ENCODE measurements around the gene APOF. TPM values are rescaled to one million over a fixed set of nuclear protein-coding genes. Genes with fewer than 3 reads are reported as not detected.

Gene APOF
- total RNA-seq, 1 donor from 2014 or later = not detected

Other genes with a start within 250 kb of the APOF start
- gene RPL41, start 246.2 kb downstream of the APOF start, total RNA-seq = 5,829 and 6,631 TPM in 2 replicates
- gene ZC3H10, start 244.6 kb downstream of the APOF start, total RNA-seq = 15.4 and 17.1 TPM in 2 replicates
- gene ESYT1, start 234.6 kb downstream of the APOF start, total RNA-seq = 120 and 137 TPM in 2 replicates
- 25.2 and 36.2 TPM in 2 replicates for gene MYL6B, start 210.3 kb downstream of the APOF start, total RNA-seq
- 921 and 1,059 TPM in 2 replicates for gene MYL6, start 204.5 kb downstream of the APOF start, total RNA-seq
- 109 and 136 TPM in 2 replicates for gene SMARCC2, start 173.4 kb downstream of the APOF start, total RNA-seq
- 75.8 and 86.0 TPM in 2 replicates for gene RNF41, start 140.9 kb downstream of the APOF start, total RNA-seq
- 27.7 and 31.4 TPM in 2 replicates for gene NABP2, start 138.5 kb downstream of the APOF start, total RNA-seq
- 0.37 and 1.00 TPM in 2 replicates for gene SLC39A5, start 132.8 kb downstream of the APOF start, total RNA-seq
- gene ANKRD52, start 104.5 kb downstream of the APOF start, total RNA-seq = 44.1 and 44.8 TPM in 2 replicates
- gene COQ10A, start 95.9 kb downstream of the APOF start, total RNA-seq = 30.2 and 35.6 TPM in 2 replicates
- 229 and 233 TPM in 2 replicates for gene CS, start 62.5 kb downstream of the APOF start, total RNA-seq
- gene CNPY2, start 46.9 kb downstream of the APOF start, total RNA-seq = 72.1 and 98.8 TPM in 2 replicates
- 86.3 and 98.9 TPM in 2 replicates for gene PAN2, start 28.9 kb downstream of the APOF start, total RNA-seq
- gene IL23A, start 24.0 kb downstream of the APOF start, total RNA-seq = 5.6 and 7.2 TPM in 2 replicates
- 159 and 177 TPM in 2 replicates for gene STAT2, start 2.8 kb downstream of the APOF start, total RNA-seq
- 31.8 and 35.0 TPM in 2 replicates for gene TIMELESS, start 86.6 kb upstream of the APOF start, total RNA-seq
- not detected in 2 replicates for gene MIP, start 91.8 kb upstream of the APOF start, total RNA-seq
- 5.8 and 7.5 TPM in 2 replicates for gene SPRYD4, start 105.7 kb upstream of the APOF start, total RNA-seq
- gene GLS2, start 125.3 kb upstream of the APOF start, total RNA-seq = 2.6 and 3.5 TPM in 2 replicates
- gene RBMS2, start 159.0 kb upstream of the APOF start, total RNA-seq = 2.7 and 3.4 TPM in 2 replicates

All from activated B cell treated with CpG ODN at 0.5 μM for 24 hours (primary cell).